IPS-15b (cell line): ENCODE measurements around the gene TSHZ2.

Experiments
- H3K27me3 ChIP-seq: one replicate; pipeline ENCODE4 v1.6.1; 2013; ENCODE audit warnings: low read length; ENCODE audit not compliant: control insufficient read depth, insufficient read depth
- H3K36me3 ChIP-seq: one replicate; pipeline ENCODE4 v1.6.1; 2013; ENCODE audit warnings: low read length; ENCODE audit not compliant: control insufficient read depth, insufficient read depth
- H3K4me1 ChIP-seq: one replicate; pipeline ENCODE4 v1.6.1; 2013; ENCODE audit warnings: mild to moderate bottlenecking, low read length; ENCODE audit not compliant: control insufficient read depth, insufficient read depth
- H3K4me3 ChIP-seq: one replicate; pipeline ENCODE4 v1.5.1; 2013; ENCODE audit warnings: low read depth, low read length
- H3K9ac ChIP-seq: one replicate; pipeline ENCODE4 v1.6.1; 2013; ENCODE audit warnings: low read depth, mild to moderate bottlenecking, low read length
- H3K9me3 ChIP-seq: one replicate; pipeline ENCODE4 v1.6.1; 2013; ENCODE audit warnings: mild to moderate bottlenecking, low read length; ENCODE audit not compliant: control insufficient read depth, insufficient read depth

The TSHZ2 gene

GRCh38 chr20:52984451-52984810, 12.3 kb downstream of the TSHZ2 start:
- no peak overlapping the region for H3K4me3 ChIP-seq
- no peaks in the 10 kb centered on the region for H3K9me3 ChIP-seq
- no peaks in the 10 kb centered on the region for H3K27me3 ChIP-seq
- no peaks in the 10 kb centered on the region for H3K4me1 ChIP-seq
- no peak overlapping the region for H3K9ac ChIP-seq
- H3K36me3 ChIP-seq: no peaks in the 10 kb centered on the region

GRCh38 chr20:52985687-52986086, 13.5 kb downstream of the TSHZ2 start:
- H3K4me3 ChIP-seq: no peak overlapping the region
- no peaks in the 10 kb centered on the region for H3K4me1 ChIP-seq
- no peaks in the 10 kb centered on the region for H3K27me3 ChIP-seq
- H3K9ac ChIP-seq: no peak overlapping the region
- no peaks in the 10 kb centered on the region for H3K36me3 ChIP-seq
- no peaks in the 10 kb centered on the region for H3K9me3 ChIP-seq

GRCh38 chr20:52987295-52987694, 15.1 kb downstream of the TSHZ2 start:
- Histone ChIP-seq H3K9me3 (no peaks in the 10 kb centered on the region), H3K27me3 (no peaks in the 10 kb centered on the region), H3K4me3 (no peak overlapping the region), H3K4me1 (no peaks in the 10 kb centered on the region), H3K9ac (no peak overlapping the region), H3K36me3 (no peaks in the 10 kb centered on the region)

- no peaks in the 10 kb centered on the region for H3K36me3 ChIP-seq
- no peaks in the 10 kb centered on the region for H3K4me1 ChIP-seq
- H3K4me3 ChIP-seq: no peak overlapping the region
- H3K27me3 ChIP-seq: no peaks in the 10 kb centered on the region
- no peaks in the 10 kb centered on the region for H3K9me3 ChIP-seq
- H3K9ac ChIP-seq: no peak overlapping the region
Observed at GRCh38 chr20:52991830-52992229, 19.7 kb downstream of the TSHZ2 start.

GRCh38 chr20:52992632-52993031, 20.5 kb downstream of the TSHZ2 start:
- no peaks in the 10 kb centered on the region for H3K27me3 ChIP-seq
- no peaks in the 10 kb centered on the region for H3K36me3 ChIP-seq
- H3K4me1 ChIP-seq: no peaks in the 10 kb centered on the region
- H3K9ac ChIP-seq: no peak overlapping the region
- no peak overlapping the region for H3K4me3 ChIP-seq
- H3K9me3 ChIP-seq: no peaks in the 10 kb centered on the region

- Histone ChIP-seq H3K4me3 (no peak overlapping the region), H3K4me1 (no peaks in the 10 kb centered on the region), H3K9ac (no peak overlapping the region), H3K36me3 (no peaks in the 10 kb centered on the region), H3K9me3 (no peaks in the 10 kb centered on the region), H3K27me3 (no peaks in the 10 kb centered on the region)
Observed at GRCh38 chr20:52993076-52993475, 20.9 kb downstream of the TSHZ2 start.

GRCh38 chr20:52994184-52994970, 22.2 kb downstream of the TSHZ2 start:
- no peaks in the 10 kb centered on the region for H3K27me3 ChIP-seq
- no peaks in the 10 kb centered on the region for H3K4me1 ChIP-seq
- H3K4me3 ChIP-seq: no peak overlapping the region
- H3K9ac ChIP-seq: no peak overlapping the region
- no peaks in the 10 kb centered on the region for H3K36me3 ChIP-seq
- H3K9me3 ChIP-seq: no peaks in the 10 kb centered on the region

- H3K4me3 ChIP-seq: no peak overlapping the region
- H3K36me3 ChIP-seq: no peaks in the 10 kb centered on the region
- no peak overlapping the region for H3K9ac ChIP-seq
- H3K9me3 ChIP-seq: no peaks in the 10 kb centered on the region
- H3K27me3 ChIP-seq: no peaks in the 10 kb centered on the region
- H3K4me1 ChIP-seq: no peaks in the 10 kb centered on the region
Observed at GRCh38 chr20:52996130-52996529, 24.0 kb downstream of the TSHZ2 start.

- Histone ChIP-seq H3K4me3 (no peak overlapping the region), H3K4me1 (no peaks in the 10 kb centered on the region), H3K9ac (no peak overlapping the region)
Observed at GRCh38 chr20:52996658-52997057, 24.5 kb downstream of the TSHZ2 start.

GRCh38 chr20:52998268-52998667, 26.1 kb downstream of the TSHZ2 start:
- Histone ChIP-seq H3K9me3 (no peaks in the 10 kb centered on the region), H3K36me3 (no peaks in the 10 kb centered on the region), H3K27me3 (no peaks in the 10 kb centered on the region), H3K9ac (no peak overlapping the region), H3K4me3 (no peak overlapping the region), H3K4me1 (no peaks in the 10 kb centered on the region)

More at GRCh38 chr20:52996658-52997057, 24.5 kb downstream of the TSHZ2 start:
- no peaks in the 10 kb centered on the region for H3K9me3 ChIP-seq
- H3K27me3 ChIP-seq: no peaks in the 10 kb centered on the region
- no peaks in the 10 kb centered on the region for H3K36me3 ChIP-seq

GRCh38 chr20:52999040-52999439, 26.9 kb downstream of the TSHZ2 start:
- no peaks in the 10 kb centered on the region for H3K27me3 ChIP-seq
- H3K9ac ChIP-seq: no peak overlapping the region
- no peak overlapping the region for H3K4me3 ChIP-seq
- no peaks in the 10 kb centered on the region for H3K36me3 ChIP-seq
- H3K9me3 ChIP-seq: no peaks in the 10 kb centered on the region
- no peaks in the 10 kb centered on the region for H3K4me1 ChIP-seq

GRCh38 chr20:53001498-53002301, 29.5 kb downstream of the TSHZ2 start:
- no peaks in the 10 kb centered on the region for H3K9me3 ChIP-seq
- no peak overlapping the region for H3K4me3 ChIP-seq
- H3K4me1 ChIP-seq: no peaks in the 10 kb centered on the region
- no peaks in the 10 kb centered on the region for H3K27me3 ChIP-seq
- H3K36me3 ChIP-seq: no peaks in the 10 kb centered on the region
- no peak overlapping the region for H3K9ac ChIP-seq
